ENCODE measurements around the gene STMND1. TPM values are rescaled to one million over a fixed set of nuclear protein-coding genes. Genes with fewer than 3 reads are reported as not detected.

Gene STMND1
- total and polyA plus RNA-seq, 10 of the 15 experiments (the other 5 are each of a cell fraction or from before 2014, with no cell fraction given), result 0.15 TPM; not detected in 9

- no peak for TF ChIP-seq ZBTB40 (IDR thresholded peaks at IDR 0.05; ENCODE audit: borderline replicate concordance)
- no peak for TF ChIP-seq SMAD1 (IDR thresholded peaks at IDR 0.05; ENCODE audit: low read depth, partially characterized antibody)
- no peak for TF ChIP-seq CUX1 (IDR thresholded peaks at IDR 0.05; ENCODE audit: insufficient replicate concordance, low read depth, low read length)
- TF ChIP-seq STAT1 (conservative IDR thresholded peaks at IDR 0.05), result no peak
- no peak for TF ChIP-seq CHD2 (IDR thresholded peaks at IDR 0.05; ENCODE audit: borderline replicate concordance, low read depth, low read length)
- no peak for TF ChIP-seq NR2F1 (conservative IDR thresholded peaks at IDR 0.05)
- TF ChIP-seq BCL11A (IDR thresholded peaks at IDR 0.05; ENCODE audit: low read depth, low read length), result no peak
- no peak for TF ChIP-seq RBBP5 (conservative IDR thresholded peaks at IDR 0.05)
These were observed 77.1 kb downstream of the STMND1 start (continued) for GRCh38 chr6:17178754-17179529.

Data from GM12878 (cell line).